ENCODE results near the gene CCL25. TPM values are rescaled to one million over a fixed set of nuclear protein-coding genes. Genes with fewer than 3 reads are reported as not detected.

Gene CCL25
- total and polyA plus RNA-seq, 2 of the 13 experiments (the other 11 are each of a cell fraction or from before 2014, with no cell fraction given), result not detected

GRCh38 chr19:8110931-8111330 lies 58.4 kb downstream of the CCL25 start:
- Histone ChIP-seq H4K20me1 (ENCODE audit: insufficient read depth, low read length) (no peaks in the 10 kb centered on the region), H3K4me3 (replicated peaks in 1 of 3; ENCODE audit: insufficient read depth in 1 of 3, low read depth in 2 of 3, low read length in 3 of 3) (no peak overlapping the region), H3K9me3 (ENCODE audit: low read length) (no peaks in the 10 kb centered on the region), H2AFZ (ENCODE audit: low read length) (no peak overlapping the region), H3K79me2 (ENCODE audit: insufficient read depth, low read length) (no peaks in the 10 kb centered on the region), H3K9ac (ENCODE audit: insufficient read depth, low read depth, low read length) (no peak overlapping the region), H3K27ac (ENCODE audit: extremely low read length, insufficient read depth, low read length) (no peak overlapping the region), H3K4me2 (ENCODE audit: low read depth, low read length) (no peak overlapping the region), H3K36me3 (replicated peaks in 1 of 2; ENCODE audit: control insufficient read depth in 1 of 2, insufficient read depth in 2 of 2, low read length in 2 of 2) (no peaks in the 10 kb centered on the region), H3K4me1 (ENCODE audit: insufficient read depth, low read length) (peaks cover 26% of the 10 kb centered on the region; the same call in 1 of the 2 replicates), H3K27me3 (ENCODE audit: control insufficient read depth in 1 of 2, insufficient read depth in 2 of 2, low read length in 2 of 2) (no peaks in the 10 kb centered on the region; a peak in 1 of 5 replicates)
- TF ChIP-seq SP2 (CRISPR knock-in tag; IDR thresholded peaks at IDR 0.05) (no peak), ZNF451 (CRISPR knock-in tag; IDR thresholded peaks at IDR 0.05) (no peak), DPF2 (CRISPR knock-in tag; IDR thresholded peaks at IDR 0.05; ENCODE audit: borderline replicate concordance, low read depth) (no peak), RNF2 (conservative IDR thresholded peaks at IDR 0.05; ENCODE audit: low read depth) (no peak), FOXC1 (CRISPR knock-in tag; IDR thresholded peaks at IDR 0.05; ENCODE audit: borderline replicate concordance) (no peak), PCBP1 (IDR thresholded peaks at IDR 0.05; ENCODE audit: borderline replicate concordance, low read depth, low read length) (no peak), CSRNP2 (CRISPR knock-in tag; conservative IDR thresholded peaks at IDR 0.05; ENCODE audit: low read depth) (no peak), MYPOP (CRISPR knock-in tag; IDR thresholded peaks at IDR 0.05) (no peak), LBX2 (CRISPR knock-in tag; IDR thresholded peaks at IDR 0.05; ENCODE audit: borderline replicate concordance) (no peak), ZNF883 (CRISPR knock-in tag; IDR thresholded peaks at IDR 0.05; ENCODE audit: not compliant biosample characterization) (no peak)
- WGBS (ENCODE audit: low lambda C conversion rate), result 75% methylated on average over 11 of the region's 16 CpGs
- in situ Hi-C loops (cut with HindIII; ENCODE audit: extremely low pct_ligation_motif_present, low pct_unique_long_range_greater_than_20kb), result no loop called here
- ChIA-PET CTCF (ENCODE audit: low intra/inter-chr PET ratio, low total read pairs) (no interaction called here), POLR2A (no interaction called here)
- intact Hi-C loops (cut with micrococcal nuclease; ENCODE audit: unreplicated experiment), result no loop called here
- ATAC-seq (no peak; the same call in 1 of the 3 replicates), DNase-seq (ENCODE audit: low spot score) (no peak), FAIRE-seq (no peak)
- BruUV-seq (replicated peaks), result no TSS peak

Data from HepG2 (cell line).